ENCODE measurements around the gene SOX6.
A peak's percentile ranks its signal among the peaks of the same experiment; 100 is the strongest.
"Not testable (repeated sequence)": the region's sequence is repeated elsewhere in the genome, so short reads cannot be mapped to it uniquely, and the experiment has no call there.

The SOX6 gene

DNA sequence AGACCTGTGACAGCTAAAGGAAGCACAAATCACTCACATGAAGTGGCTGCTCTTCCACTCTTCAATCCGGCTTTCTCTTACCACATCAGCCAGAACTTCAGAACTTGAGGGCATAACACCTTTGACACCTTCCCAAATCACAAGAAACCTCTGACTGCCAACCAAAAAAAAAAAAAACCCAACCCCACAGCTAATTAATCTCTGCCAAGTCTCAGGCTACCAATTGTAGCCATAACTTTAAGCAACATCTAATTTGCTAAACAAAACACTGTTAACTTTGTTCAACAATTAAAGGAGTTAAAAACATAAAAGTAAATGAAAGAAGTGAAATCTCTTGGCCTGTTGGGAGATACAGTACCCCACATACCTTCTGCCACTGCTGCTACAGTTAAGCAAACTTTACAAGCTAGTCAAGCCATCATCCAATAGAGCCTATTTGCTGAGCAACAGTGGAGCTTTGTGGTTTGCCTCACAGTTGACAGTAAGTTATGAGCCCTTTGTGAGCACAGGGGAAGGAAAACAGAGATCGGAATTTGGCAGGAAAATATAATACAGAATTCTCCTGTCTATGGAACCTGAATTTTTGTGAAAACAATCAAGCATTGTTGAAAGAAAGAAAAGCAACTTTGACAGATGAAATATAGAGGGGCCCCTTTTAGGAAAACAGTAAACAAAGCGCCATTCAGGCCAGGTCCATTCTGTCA is at the start of gene SOX6:
Gene SOX6, minus strand, starts transcription at position 490 of the 704 bp plus-strand sequence. CDS start 15,298 bp downstream, outside the sequence.
- peak; percentile 30 for DNase-seq

DNA sequence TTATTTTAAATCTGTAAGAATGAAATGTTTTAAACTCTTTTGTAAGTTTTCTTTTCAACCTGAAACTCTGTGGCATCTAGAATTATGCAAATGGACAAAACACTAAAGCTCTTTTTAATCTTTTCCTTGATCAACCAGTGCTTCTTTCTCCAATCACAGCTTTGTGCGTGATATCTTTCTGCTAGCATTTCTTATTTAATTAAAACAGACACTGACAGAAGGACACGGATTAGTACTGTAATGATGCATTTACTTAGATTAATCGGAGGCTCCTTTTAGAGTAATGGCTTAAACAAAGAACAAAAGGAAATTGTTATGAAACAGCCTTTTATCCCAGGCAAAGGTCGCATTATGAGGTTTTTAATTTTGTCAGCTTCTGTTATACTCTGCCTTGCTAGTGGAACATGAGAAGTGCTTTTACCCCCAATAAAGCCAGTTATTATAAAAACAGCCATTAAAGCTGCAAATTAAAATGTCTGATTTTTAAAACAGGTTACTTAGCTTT is 48.5 kb upstream of the SOX6 start:
- no peak for DNase-seq

DNA sequence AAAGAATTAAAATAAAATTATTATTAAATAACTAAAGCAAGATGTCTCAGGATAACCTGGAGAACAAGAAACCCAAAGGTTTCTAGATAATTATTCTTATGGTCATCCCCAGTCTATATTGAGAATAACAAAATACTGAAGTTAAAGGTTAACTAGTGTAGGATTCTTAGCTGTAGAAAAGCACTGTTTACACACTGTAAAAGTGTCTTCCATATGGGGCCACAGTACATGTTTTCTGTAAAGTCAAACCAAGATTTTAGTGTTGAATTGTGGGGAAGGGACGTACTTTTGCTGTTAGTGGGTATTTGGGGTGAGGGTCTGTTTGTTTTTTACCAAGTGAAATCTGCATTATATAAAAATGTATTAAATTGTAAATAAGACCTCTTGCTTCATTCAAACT is 47.5 kb upstream of the SOX6 start:
- no peak for DNase-seq

DNA sequence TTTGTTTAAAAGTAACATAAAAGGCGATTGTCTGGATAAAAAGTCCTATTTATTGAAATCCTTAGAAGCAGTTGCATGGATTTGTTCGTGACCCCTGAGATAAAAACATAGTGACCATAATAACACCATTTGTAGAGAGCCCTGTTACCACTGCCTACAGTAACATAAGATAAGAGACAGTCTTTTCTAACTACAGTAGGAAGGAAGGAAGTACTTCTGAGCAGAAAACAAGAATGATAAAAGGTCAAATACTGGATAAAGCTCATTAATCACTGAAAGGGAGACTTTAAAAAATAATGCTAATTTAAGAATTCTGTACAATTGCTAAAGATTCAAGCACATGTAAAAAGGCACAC is 47.1 kb upstream of the SOX6 start:
- DNase-seq, result no peak

DNA sequence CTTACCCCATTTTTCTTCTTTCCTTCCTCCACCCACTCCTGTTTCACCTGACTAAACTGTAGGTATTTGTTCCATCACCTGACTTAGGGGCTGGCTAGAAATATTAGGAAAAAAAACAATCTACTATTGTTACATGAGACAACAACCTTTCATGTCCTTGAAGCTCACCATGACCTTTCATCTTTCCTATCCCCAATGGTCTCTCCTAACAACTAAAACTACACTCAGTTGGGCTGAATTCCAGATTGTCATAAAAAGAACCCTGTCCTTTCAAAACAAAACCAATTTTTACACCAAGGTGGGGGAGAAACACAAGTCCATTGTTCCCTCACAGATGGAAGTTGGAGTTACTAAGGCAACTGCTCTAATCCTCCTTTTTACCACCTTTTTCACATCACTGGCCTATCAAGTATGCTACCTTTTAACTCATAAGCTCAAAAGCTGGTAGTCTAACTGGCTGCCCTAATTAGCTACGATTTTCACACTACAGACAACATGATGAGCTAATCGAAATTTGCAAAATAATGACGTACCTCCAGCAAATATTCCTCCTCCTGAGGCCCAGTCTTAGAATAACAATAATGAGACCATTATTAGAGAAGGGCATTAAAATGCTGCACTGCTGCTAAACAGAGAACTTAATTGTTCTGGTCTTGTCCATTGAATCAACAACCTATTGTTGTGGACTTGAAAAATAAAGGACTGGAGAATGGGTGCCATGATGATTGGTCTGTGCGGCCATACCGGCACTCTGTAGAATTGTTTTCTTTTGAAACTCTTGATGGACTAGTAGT is 46.5 kb upstream of the SOX6 start:
- no peak for DNase-seq

DNA sequence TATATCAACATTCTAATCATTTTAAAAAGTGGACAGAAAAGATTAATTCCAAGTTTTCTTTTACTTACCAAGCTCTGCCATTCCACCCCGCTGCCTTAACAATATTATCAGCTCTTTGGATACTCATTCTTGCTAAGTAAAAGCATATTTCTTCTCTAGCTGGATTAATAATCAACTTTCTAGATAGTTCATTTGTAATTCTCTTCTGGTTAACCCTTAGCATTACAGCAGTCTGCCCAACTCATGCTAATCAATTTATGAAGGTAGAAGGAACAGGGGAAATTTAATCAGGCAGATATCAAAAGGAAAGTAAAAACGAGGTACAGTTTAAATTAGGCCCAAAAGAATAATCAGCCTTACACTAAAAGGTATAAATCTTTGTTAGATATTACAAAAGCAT is 41.0 kb upstream of the SOX6 start:
- no peak for DNase-seq

DNA sequence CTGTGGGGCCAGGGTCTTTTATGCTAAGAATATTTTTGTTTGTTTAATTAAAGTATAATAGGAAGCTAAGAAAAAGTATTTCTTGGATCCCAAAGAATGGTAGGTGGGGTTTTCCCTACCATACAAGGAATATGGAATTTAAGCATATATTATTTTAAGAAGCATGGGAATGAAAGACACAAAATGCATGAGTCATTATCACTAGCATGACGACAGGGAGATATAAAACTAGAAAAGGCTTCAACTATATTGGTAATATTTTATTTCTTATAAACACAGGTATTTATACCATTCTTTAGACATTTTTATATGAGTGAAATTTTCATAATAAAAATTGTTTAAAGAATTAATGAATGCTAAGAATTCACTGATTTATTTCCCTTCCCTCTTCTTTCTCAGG is 39.3 kb upstream of the SOX6 start:
- no peak for DNase-seq

DNA sequence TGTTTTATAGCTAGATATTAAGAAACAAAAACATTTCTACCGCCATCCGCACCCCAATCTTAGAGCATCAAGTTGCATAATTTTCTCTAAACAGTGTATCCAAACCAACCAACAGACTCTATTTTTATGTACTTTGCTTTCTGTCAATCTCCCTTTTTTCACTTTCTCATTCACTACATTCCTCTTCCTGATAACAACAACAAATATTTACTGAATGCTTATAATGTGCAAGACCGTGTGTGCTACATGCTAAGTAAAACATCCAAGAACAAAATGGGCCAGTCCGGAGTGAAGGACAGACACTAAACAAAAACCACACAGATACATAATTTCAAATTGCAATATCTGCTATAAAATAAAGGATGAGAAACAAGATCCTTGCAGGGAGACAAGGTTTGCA is 38.6 kb upstream of the SOX6 start:
- no peak for DNase-seq

DNA sequence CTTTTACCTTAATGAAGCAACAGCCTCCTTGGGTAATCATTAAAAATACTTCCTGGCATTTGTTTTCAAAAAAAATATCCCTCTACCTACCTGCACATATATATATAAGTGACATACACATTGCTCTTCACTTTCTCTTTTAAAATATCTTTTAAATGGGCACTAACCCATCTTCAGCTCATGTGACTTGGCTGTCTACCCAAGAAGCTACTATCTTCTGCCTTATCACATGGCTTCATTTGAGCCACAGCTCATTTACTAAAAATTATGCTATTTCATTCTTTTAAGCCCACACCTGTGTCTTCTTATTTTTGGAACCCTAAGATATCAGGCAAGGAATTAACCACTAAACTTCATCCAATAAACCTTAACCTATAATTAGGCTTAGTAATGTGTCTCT is 37.0 kb upstream of the SOX6 start:
- DNase-seq, result no peak

DNA sequence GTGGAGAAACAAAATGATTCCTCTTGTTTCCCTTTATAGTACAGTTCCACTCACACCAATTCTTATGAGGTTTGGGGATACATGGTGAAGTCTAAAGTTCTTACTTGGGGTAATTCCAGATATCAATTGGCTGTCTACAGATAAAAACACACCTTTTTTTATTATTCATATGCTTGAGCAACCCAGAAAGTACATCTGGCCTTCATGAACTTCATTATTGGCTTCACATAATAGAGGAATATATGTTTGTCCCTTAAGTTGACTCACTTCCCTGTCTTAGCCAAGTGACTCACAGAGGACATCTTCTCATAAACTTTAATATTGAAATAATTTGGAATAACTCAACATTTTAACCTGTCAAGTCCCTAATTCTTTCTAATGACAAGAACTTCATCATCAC is 36.3 kb upstream of the SOX6 start:
- DNase-seq, result no peak

DNA sequence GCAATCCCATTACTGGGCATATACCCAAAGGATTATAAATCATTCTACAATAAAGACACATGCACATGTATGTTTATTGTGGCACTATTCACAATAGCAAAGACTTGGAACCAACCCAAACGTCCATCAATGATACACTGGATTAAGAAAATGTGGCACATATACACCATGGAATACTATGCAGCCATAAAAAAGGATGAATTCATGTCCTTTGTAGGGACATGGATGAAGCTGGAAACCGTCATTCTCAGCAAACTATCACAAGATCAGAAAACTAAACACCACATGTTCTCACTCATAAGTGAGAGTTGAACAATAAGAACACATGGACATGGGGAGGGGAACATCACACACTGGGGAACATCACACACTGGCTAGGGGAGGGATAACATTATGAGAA is 34.5 kb upstream of the SOX6 start:
- DNase-seq, result not testable (repeated sequence)

DNA sequence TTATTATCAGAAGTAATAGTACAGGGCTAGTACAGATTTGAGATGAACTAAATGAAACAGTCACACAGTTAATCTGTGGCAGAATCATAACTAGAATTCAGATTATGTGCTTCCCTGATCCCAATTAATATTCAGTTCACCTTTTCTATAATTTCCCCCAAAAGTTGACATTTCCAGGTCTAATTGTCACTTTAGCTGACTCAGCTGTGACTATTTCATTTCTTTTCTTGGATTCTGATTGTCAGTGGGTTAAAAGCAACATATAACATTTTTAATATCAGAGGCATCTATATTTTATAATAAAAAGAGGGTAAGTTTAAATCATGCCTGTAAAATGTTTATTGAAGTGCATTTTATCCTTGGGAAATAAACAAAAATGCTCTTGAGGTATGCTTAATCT is 28.8 kb upstream of the SOX6 start:
- no peak for DNase-seq

DNA sequence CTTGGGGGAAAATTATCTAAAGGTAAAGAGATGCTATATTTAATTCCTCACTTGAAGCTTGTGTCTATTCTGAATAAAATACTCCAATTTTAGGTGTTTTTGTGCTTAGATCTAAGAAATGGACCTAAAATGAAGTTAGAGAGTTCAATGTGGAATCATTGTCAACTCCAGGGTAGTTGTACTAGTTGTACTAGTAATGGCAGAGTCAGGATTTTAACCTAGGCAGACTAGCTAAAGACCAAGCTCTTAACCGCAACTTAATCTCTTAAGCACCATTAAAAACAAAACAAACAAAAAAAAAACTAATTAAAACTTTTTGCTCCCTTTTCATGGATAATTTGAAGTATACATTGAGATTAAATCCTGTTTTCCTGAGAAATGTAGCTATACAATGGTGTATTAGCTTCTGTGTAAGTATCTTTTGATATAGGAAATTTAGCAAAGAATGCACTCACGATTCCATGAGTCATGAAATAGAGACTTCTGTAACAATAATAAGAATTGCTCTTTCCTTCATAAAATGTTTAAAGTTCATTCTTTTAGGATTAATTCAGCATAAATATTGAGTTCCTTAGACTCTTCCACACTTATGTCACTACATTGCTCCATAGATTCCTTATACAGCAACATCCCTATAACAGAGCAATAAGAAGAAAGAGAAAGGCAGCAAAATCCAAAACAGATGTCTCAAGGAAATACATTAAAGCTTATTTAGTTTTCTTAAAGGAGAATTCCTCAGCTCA is 26.5 kb upstream of the SOX6 start:
- no peak for DNase-seq

DNA sequence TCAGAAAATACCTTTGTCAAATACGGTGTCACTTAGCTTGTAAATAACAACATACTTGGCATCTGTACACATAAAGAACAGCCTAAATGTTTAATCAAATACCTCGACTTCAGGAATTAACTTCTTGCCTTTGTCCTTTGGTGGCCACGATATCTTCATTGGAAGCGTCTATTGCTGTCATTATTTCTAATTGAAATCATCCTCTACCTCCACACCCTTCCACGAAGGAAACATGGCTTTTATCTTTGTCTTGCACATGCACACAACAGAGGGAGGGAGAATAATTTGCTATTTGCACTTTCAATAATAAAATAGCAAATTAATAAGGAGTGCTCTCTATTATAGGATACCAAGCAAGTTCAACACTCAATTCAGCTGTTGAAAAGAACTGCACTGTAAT is 25.8 kb upstream of the SOX6 start:
- DNase-seq, result no peak

DNA sequence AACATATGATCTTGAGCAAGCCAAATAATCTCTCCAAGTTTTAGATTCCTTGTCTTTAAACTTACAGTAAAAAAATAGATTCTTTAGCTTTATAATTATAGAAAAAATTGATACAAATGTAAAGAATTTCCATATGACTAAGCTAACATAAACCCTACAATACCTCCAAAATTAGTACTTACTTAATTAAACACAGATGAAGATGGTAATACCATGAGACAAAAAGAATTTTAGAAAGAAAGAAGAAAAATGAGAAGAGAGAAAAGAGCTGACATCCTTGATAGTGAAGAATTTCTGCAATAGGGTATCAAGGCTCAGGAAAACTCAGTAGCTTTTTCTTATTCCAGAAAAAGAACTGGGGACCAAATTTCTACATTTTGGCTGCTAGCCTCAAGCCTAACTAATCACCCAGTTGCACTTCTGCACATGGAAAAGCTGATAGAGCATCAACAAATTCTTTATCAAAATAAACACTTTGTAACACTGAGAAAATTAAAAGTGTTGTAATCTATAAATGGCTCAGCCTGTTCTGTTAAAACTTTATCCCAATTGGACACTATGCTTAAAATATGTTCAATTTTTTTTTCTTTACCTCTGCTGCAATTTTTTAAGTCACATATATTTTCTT is 24.7 kb upstream of the SOX6 start:
- no peak for DNase-seq

DNA sequence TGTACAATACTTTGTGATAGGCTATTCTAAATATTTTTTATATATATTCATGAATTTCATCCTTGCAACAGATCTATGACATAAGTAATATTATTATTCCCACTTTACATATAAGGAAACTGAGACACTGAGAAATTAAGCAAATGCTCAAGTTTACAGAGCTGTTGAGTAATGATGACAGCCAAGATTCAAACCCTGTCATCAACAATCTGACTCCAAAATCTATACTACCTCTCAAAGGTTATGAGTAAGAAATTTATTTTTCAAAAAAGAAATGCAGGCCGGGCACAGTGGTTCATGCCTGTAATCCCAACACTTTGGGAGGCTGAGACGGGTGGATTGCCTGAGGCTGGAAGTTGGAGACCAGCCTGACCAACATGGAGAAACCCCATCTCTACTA is 22.6 kb upstream of the SOX6 start:
- no peak for DNase-seq

DNA sequence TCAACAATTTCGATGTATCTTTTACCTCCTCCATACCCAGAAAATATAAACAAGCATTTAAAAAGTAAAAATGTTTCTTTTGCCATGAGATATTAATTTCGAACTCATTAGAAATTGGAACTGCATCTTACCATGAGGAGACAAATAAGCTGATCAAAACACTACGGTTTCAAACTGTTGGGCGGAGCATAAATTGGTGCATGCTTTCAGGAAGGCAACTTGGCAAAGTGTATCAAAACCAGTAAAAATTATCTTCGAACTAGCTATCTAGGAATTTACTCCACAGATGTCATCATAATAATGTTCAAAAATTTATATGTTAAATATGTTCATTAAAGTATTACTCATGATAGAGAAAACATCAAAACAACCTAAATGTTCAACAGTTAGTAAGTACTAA is 21.4 kb upstream of the SOX6 start:
- DNase-seq, result no peak

DNA sequence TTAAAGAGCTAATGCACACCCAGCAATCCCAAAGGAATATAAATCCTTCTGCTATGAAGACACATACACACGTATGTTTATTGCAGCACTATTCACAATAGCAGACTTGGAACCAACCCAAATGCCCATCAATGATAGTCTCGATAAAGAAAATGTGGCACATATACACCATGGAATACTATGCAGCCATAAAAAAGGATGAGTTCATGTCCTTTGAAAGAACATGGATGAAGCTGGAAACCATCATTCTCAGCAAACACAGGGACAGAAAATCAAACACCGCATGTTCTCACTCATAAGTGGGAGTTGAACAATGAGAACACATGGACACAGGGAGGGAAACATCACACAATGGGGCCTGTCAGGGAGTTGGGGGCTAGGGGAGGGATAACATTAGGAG is 19.3 kb upstream of the SOX6 start:
- not testable (repeated sequence) for DNase-seq

DNA sequence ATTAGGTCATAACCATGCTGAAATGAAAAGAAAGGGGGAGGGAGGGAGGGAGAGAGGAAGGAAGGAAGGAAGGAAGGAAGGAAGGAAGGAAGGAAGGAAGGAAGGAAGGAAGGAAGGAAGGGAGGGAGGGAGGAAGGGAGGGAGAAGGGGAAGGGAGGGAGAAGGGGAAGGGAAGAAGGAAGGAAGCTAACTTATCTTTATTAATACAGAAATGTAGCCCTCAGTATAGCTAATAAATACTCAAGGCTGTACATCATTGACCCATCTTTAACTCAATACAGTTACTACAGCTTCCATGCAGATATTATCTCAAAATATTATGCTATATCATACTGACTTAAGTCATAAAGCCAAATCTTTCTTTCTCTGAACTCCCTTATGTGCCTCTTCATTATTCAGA is 17.4 kb upstream of the SOX6 start:
- no peak for DNase-seq

DNA sequence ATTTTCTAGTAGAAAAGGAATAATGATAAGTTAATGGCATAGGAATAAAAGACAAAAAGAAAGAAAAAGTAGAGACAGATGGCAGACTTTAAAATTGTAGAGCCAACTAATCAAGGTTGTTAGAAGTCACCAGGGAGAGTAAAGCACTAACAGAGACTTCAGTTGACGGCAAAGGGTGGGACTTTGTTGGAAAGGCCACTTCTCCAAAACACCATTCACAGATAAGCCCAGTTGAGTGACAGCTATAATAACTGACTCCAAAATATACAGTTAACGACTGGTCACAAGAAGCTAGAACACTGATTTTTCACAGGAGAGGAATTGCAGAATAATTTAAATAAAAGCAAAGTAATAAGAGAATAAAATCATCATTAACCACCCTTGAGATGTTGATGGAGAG is 16.0 kb upstream of the SOX6 start:
- DNase-seq, result no peak

DNA sequence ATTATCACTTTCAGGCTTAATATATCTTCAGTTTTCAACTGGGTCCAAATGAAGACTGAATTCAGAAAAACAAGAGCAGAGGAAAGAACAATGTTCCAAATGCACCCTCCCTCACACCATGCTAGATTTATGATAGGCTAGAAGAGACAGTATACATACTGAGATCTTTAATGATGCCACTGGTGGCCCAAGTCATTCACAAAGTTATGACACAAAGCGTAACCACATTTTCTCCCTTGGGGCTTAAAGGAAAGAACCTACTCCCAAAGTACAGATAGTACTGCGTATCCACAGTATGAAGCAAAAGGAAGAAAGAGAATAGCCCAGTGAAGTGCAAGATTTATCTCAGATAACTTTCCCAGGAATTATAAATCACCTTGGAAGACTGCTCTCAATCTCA is 10.9 kb upstream of the SOX6 start:
- DNase-seq, result no peak

DNA sequence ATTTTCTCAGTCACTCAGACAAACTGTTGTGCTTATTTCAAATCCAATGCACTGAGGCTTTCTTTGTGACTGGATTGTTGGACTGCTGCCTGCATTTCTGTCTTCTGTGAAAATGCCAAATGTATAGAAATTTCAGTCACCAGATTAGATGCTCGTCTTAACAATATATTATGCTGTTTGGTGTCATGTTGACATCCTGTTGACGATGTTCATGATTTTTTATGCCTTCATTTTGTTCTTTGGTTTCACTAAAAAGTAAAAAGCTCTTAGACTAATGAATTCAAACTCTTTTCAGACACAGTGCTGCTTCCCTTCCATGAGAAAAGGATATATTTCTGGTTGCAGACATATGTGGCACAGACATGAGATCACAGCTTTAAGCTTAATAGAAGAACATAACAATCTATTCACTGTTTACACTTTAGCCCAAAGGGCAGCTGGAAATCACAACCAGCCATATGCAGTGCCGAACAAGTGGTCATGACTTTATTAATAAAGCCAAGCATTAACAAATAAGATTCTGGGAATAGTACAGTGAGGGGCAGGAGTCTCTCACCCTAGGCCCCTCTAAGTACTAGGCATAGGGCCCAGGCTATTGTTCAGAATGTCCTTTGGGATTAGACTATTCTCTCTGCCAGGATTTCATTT is 9.4 kb upstream of the SOX6 start:
- no peak for DNase-seq

DNA sequence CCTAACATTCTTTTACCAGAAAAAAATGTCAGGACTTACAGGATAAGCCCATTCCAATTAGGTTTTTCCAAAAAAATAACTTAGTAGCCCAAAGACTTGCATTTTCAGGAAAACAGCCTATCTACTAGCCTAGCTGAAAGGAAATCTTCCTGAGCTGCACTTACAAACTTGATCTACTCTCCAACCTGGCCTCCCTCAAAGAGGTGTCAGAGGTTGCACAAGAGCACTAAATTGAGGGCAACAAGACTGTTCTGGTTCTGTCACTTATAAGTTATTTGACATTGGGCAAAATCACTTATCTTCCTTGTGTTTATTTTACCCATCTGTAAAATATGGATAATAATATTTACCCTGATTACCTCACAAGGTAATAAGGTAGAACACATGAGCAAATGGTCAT is 7.9 kb upstream of the SOX6 start:
- no peak for DNase-seq

All from left hindlimb (tissue), 1 donor.